Muscle of arm (tissue), 12 donors: ENCODE measurements around the gene ADSS1. TPM values are rescaled to one million over a fixed set of nuclear protein-coding genes. Genes with fewer than 3 reads are reported as not detected.

Experiments
- DNase-seq: peaks from one replicate; pipeline ENCODE4 v3.0.0-alpha.2; 2013
- polyA plus RNA-seq, 12 donors: library from polyadenylated mRNA; unstranded; fragments of 120-200 nt; gene quantifications; one replicate each; pipeline ENCODE4 v1.2.1, GENCODE V29; 2013; ENCODE audit not compliant: insufficient read length in 12 of 12

The ADSS1 gene
- polyA plus RNA-seq, 12 donors, result 23.0 to 88.2 (median 55.5) TPM; not detected in 1

GRCh38 chr14:104766256-104766862 is 42.3 kb downstream of the ADSS1 start:
- DNase-seq, result no peak

GRCh38 chr14:104766863-104767633 is 43.0 kb downstream of the ADSS1 start:
- DNase-seq, result no peak

DNA sequence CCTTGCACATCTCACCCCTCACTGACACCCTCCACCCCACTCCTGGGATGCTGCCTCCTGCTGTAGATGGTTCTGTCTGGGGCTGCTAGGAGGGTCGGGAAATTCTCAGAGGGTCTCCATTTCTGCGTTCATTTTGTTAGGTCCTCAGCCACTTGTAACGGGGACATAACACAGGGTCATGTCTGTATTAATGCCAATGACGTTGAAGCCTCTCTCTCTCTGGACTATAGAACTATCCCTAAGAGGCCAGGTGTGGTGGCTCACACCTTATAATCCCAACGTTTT is 43.5 kb downstream of the ADSS1 start:
- no peak for DNase-seq

- DNase-seq, result peak; percentile 90
Observed at GRCh38 chr14:104768437-104769323, 44.7 kb downstream of the ADSS1 start.

GRCh38 chr14:104769324-104770071 is 45.5 kb downstream of the ADSS1 start:
- no peak for DNase-seq

DNA sequence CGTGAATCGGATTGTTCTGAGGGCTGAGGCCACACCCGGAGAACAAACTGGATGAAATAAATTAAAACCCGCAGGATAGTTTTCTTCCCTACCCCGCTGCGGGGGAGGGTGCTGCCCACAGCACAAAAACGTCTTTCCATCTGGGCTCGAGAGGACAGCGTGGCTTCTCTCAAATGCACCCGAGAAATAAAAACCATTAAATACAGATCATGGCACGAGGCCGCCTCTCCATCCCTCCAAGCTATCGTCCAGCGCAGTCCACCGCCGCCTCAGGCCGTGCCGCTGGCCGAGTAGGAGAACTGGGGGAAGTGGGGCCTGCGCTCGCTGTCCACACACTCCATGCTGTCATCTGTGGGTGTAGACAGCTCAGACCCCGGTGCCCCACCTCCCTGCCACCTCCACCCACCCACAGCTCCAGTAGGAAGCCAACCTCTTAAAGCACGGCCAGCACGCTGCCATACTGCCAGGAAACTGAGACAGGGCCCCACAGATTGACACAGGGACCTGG is 46.1 kb downstream of the ADSS1 start:
- DNase-seq, result no peak

DNA sequence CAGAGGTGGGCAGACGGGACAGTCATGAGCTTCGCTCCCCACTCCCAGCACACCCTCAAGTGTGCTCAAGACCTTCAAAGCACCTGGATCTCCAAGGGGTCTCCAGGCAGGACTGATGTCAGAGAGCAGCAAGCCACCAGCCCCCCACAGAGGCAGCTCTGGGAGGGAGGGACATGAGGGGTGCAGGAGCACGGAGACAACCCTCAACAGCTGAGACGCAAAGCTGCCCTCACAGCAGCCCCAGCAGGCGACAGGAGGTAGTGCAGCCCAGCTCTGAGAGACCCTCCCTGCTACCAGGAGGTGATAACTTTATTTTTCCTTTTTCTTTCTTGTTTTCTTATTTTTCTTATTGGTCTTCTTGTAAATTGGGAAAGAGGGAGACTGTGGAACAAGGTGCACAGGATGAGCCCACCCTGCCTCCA is 46.8 kb downstream of the ADSS1 start:
- DNase-seq, result no peak

DNA sequence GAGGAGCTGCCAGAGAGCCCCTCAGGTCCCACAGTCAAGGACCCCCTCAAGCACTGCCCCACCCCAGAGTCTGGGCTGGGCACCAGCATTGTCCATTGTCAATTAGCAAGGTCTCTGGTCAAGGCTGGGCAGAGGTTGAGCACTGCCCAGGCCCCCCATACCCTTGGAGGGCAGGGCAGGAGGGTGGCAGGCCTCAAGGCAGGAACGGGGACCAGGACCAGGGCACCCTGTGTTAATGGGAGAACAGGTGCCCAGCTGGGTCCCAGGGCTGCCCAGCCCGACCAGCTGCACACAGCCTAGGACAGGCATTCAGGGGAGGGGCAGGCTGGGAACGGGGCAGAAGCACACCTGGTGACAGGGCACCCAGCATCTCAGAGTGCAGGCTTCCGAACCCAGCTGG is 47.3 kb downstream of the ADSS1 start:
- DNase-seq, result no peak

- no peak for DNase-seq
Observed at GRCh38 chr14:104771918-104772706, 48.1 kb downstream of the ADSS1 start.

DNA sequence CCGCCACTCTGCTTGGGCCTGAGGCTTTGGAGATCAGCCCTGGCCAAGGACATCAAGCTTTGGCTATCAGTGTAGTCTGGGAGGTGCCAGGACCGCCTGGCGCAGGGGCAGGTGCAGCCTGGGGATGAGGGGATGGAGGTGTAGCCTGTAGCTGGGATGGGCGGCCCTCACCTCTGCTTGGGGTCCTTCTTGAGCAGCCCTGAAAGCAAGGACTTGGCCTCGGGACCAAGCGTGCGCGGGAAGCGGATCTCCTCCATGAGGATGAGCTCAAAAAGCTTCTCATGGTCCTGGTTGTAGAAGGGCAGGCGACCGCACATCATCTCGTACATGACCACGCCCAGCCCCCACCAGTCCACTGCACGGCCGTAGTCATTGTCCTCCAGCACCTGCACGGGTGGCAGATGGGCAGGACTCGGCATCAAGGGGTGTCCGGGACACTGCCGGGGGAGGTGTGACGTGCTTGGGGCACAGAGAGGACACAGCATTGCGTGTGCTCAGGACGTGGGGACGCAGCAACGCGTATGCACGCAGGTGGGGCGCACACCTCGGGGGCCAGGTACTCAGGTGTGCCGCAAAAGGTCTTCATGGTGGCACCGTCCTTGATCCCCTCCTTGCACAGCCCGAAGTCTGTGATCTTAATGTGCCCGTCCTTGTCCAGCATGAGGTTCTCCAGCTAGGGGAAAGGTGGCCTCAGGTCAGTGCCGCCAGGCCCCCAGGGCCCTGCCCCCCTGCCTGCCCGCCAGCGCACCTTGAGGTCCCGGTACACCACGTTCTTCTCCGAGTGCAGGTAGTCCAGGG is 48.9 kb downstream of the ADSS1 start:
- no peak for DNase-seq

- DNase-seq, result no peak
Observed at GRCh38 chr14:104773505-104774452, 49.8 kb downstream of the ADSS1 start.

DNA sequence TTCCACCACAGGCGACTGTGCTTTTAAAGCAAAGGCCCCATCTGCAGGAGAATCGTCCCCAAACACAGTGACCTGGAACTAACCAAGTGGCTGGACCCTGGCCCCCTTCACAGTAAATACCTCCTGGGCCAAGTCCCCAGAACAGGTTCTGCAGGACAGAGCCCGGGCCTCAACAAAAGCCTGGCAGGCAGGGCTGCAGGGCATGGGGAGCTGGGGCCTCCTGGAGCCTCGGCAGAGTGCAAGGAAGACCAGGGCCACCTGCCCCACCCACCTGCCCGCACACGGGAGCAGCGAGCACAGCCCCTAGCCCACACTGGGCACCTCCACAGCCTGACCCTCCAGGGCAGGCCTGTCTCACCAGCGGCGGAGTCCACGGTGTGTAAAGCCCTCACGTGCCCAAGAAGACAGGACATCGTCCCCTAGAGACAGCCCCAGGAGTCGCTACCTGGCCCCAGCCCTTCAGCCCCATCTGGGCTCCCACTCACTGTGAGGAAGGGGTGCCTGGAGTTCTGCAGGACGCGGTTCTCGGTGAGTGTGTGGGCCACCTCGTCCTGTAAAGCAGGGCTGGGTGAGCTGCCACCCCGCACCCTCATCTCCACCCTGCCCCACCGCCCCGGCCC is 50.5 kb downstream of the ADSS1 start:
- DNase-seq, result no peak

- no peak for DNase-seq
Observed at GRCh38 chr14:104775073-104775489, 51.1 kb downstream of the ADSS1 start.

DNA sequence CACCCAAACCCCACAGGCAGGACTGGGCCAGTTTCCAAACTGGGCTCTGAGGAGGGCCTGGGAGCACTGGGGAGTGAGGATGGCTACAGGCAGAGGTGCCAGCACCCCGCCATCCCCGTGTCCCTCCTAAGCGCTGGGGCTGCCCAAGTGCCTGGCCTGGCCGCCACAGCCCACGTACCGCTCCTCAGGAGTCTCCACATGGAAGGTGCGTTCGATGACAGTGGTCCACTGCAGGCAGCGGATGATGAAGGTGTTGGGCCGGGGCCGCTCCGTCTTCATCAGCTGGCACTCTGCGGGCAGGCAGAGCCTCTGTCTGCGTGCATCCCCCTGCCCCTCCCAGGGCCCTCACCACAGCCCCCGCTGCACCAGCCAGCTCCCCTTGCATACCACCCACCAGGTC is 52.5 kb downstream of the ADSS1 start:
- no peak for DNase-seq

GRCh38 chr14:104776961-104777807 is 53.2 kb downstream of the ADSS1 start:
- no peak for DNase-seq

DNA sequence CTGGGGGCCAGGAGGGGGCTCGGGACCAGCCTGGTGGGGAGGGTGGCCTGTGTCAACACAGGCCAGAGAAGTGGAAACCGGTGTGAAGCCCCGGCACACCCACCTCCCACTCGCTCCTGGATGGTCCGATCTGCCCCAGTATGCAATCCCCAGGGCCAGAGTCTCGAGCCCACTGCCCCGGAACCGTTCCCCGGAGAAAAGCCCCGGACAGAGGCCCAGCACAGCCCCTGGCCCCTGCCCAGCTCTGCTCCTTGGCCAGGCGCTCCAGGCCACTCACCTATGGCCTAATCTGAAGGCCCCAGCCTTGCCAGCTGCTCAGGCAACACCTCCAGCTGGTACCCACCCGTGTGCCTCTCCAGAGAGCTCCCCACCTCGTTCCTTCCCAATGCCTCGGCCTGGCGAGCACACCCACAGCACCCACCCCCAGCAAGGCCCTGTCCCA is 53.8 kb downstream of the ADSS1 start:
- no peak for DNase-seq

DNA sequence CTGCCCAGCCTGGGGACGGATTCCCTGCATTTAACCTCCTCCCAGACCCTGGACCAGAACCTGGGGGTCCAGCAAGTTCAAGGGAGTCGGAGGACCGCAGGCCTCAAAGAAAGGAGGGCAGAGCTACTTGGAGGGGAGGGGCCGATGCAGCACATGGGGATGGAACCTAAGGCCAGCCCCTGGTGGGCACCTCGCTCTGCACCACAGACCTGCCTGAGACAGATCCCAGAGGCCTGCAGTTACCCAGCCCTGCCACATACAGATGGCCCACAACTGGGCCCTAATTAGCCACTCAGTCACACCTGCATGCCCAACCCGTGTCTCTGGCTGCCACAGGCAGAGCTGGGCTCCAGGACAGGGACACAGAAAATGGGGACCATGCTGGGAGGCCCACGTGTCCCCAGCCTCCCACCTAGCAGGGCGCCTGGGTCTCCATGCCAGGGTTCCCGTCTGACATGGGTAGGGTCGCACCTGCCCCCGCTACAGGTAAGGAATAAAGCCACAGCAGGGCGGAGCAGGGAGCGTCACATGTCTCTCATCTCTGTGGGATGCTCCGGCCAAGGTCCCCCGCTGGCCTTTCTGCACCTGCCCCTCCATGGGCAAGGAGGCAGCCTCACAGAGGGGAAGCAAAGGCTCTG is 54.8 kb downstream of the ADSS1 start:
- DNase-seq, result no peak
